ENCODE data around the gene ERO1B.
"Not testable (repeated sequence)": the region's sequence is repeated elsewhere in the genome, so short reads cannot be mapped to it uniquely, and the experiment has no call there.

The ERO1B gene, protein sequence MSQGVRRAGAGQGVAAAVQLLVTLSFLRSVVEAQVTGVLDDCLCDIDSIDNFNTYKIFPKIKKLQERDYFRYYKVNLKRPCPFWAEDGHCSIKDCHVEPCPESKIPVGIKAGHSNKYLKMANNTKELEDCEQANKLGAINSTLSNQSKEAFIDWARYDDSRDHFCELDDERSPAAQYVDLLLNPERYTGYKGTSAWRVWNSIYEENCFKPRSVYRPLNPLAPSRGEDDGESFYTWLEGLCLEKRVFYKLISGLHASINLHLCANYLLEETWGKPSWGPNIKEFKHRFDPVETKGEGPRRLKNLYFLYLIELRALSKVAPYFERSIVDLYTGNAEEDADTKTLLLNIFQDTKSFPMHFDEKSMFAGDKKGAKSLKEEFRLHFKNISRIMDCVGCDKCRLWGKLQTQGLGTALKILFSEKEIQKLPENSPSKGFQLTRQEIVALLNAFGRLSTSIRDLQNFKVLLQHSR

GRCh38 chr1:236281654-236282424 is at the start of gene ERO1B:
ERO1B (minus strand) TSS chr1:236281958; CDS start chr1:236281783, 175 bp downstream.
- Histone ChIP-seq H3K27ac (ENCODE audit: low read depth, low read length, poor library complexity, severe bottlenecking) (peak within 1 kb of the TSS; percentile 66), H3K27me3 (ENCODE audit: insufficient read depth, low read length) (no peaks in the 10 kb centered on the region), H3K36me3 (ENCODE audit: insufficient read depth, low read length) (no peaks in the 10 kb centered on the region), H3K4me1 (ENCODE audit: insufficient read depth, low read length, severe bottlenecking) (peaks cover 41% of the 10 kb centered on the region), H3K4me2 (ENCODE audit: low read length) (peak within 1 kb of the TSS; percentile 92), H3K9me3 (ENCODE audit: low read length) (no peaks in the 10 kb centered on the region), H4K20me1 (ENCODE audit: insufficient read depth, low read length) (no peaks in the 10 kb centered on the region), H3K9ac (ENCODE audit: low read length) (peak within 1 kb of the TSS; percentile 73), H2AFZ (ENCODE audit: low read length) (peak within 1 kb of the TSS; percentile 38; the same call in 1 of the 2 replicates), H3F3A (ENCODE audit: insufficient read depth, low read length) (no peaks in the 10 kb centered on the region), H3K79me2 (ENCODE audit: insufficient read depth, low read length) (no peaks in the 10 kb centered on the region), H3K9me2 (ENCODE audit: low read depth, low read length) (no peaks in the 10 kb centered on the region), H3K4me3 (ENCODE audit: low read depth, low read length, poor library complexity, severe bottlenecking) (peak within 1 kb of the TSS; percentile 83)
- TF ChIP-seq CTCF (IDR thresholded peaks at IDR 0.05; ENCODE audit: low read length) = no peak
- TF ChIP-seq EZH2 (IDR thresholded peaks at IDR 0.05; ENCODE audit: borderline replicate concordance, low read length) = no peak

- not testable (repeated sequence) for H2AFZ ChIP-seq (ENCODE audit: low read length); H4K20me1 ChIP-seq (ENCODE audit: insufficient read depth, low read length); H3K9me3 ChIP-seq (ENCODE audit: low read length); H3K9ac ChIP-seq (ENCODE audit: low read length); H3K4me2 ChIP-seq (ENCODE audit: low read length); H3K36me3 ChIP-seq (ENCODE audit: insufficient read depth, low read length); H3K9me2 ChIP-seq (ENCODE audit: low read depth, low read length); H3K27ac ChIP-seq (ENCODE audit: low read depth, low read length, poor library complexity, severe bottlenecking); H3K4me1 ChIP-seq (ENCODE audit: insufficient read depth, low read length, severe bottlenecking); H3K27me3 ChIP-seq (ENCODE audit: insufficient read depth, low read length); H3F3A ChIP-seq (ENCODE audit: insufficient read depth, low read length); H3K4me3 ChIP-seq (ENCODE audit: low read depth, low read length, poor library complexity, severe bottlenecking); H3K79me2 ChIP-seq (ENCODE audit: insufficient read depth, low read length)
Measured at GRCh38 chr1:236331412-236331811, 49.7 kb upstream of the ERO1B start.

- no peaks in the 10 kb centered on the region for H3K4me1 ChIP-seq (ENCODE audit: insufficient read depth, low read length, severe bottlenecking)
- no peak overlapping the region for H2AFZ ChIP-seq (ENCODE audit: low read length)
- no peaks in the 10 kb centered on the region for H4K20me1 ChIP-seq (ENCODE audit: insufficient read depth, low read length)
- H3K27ac ChIP-seq (ENCODE audit: low read depth, low read length, poor library complexity, severe bottlenecking) = no peak overlapping the region
- 0 out of 2 replicates have a peak, but pooled peaks cover 5% of the 10 kb centered on the region for H3K9me3 ChIP-seq (ENCODE audit: low read length)
- H3K36me3 ChIP-seq (ENCODE audit: insufficient read depth, low read length) = no peaks in the 10 kb centered on the region
- no peak overlapping the region for H3K9ac ChIP-seq (ENCODE audit: low read length)
- H3F3A ChIP-seq (ENCODE audit: insufficient read depth, low read length) = no peaks in the 10 kb centered on the region
- no peaks in the 10 kb centered on the region for H3K9me2 ChIP-seq (ENCODE audit: low read depth, low read length)
- H3K4me3 ChIP-seq (ENCODE audit: low read depth, low read length, poor library complexity, severe bottlenecking) = no peak overlapping the region
- no peaks in the 10 kb centered on the region for H3K27me3 ChIP-seq (ENCODE audit: insufficient read depth, low read length)
- no peak for TF ChIP-seq EZH2 (IDR thresholded peaks at IDR 0.05; ENCODE audit: borderline replicate concordance, low read length)
- TF ChIP-seq CTCF (IDR thresholded peaks at IDR 0.05; ENCODE audit: low read length) = no peak
- no peak overlapping the region for H3K4me2 ChIP-seq (ENCODE audit: low read length)
- H3K79me2 ChIP-seq (ENCODE audit: insufficient read depth, low read length) = no peaks in the 10 kb centered on the region
Measured at GRCh38 chr1:236326432-236326831, 44.7 kb upstream of the ERO1B start.

Data from OCI-LY1 (cell line).